GM12892 (cell line): ENCODE results near the gene CRYBG1.

Experiments
- POLR2A ChIP-seq: IDR thresholded peaks from 2 replicates; pipeline ENCODE4 v1.6.1; 2011; ENCODE audit warnings: low read depth, low read length, control low read depth
- POLR2AphosphoS5 ChIP-seq: IDR thresholded peaks from 2 replicates; pipeline ENCODE4 v1.6.1; 2011; ENCODE audit warnings: low read depth, low read length, control low read depth

GRCh38 chr6:106363401-106364138, 3.1 kb downstream of the CRYBG1 start:
- TF ChIP-seq POLR2A (no peak), POLR2AphosphoS5 (no peak)
